CD4-positive, alpha-beta T cell (primary cell): ENCODE results near the gene MAP3K5. TPM values are rescaled to one million over a fixed set of nuclear protein-coding genes. Genes with fewer than 3 reads are reported as not detected.

ENCODE experiments used
- ATAC-seq: fragments of 200-7000 bp; cut with Tn5 transposase; one replicate; pipeline ENCODE4 v1.10.0; 2022; ENCODE audit warnings: mild to moderate bottlenecking; ENCODE audit not compliant: poor library complexity
- CTCF ChIA-PET: fragments of 350-600 bp; sonication (Branson Sonifier 250); formaldehyde crosslinking; loops from one replicate; lab custom pipeline; 2021; ENCODE audit warnings: antibody characterized with exemption, inconsistent platforms; lab: Charles Lee
- POLR2A ChIA-PET: fragments of 350-600 bp; sonication (Branson Sonifier 250); formaldehyde crosslinking; loops from one replicate; lab custom pipeline; 2021; ENCODE audit warnings: antibody characterized with exemption, inconsistent platforms; lab: Charles Lee
- DNase-seq, 14 experiments: peaks; one replicate each; pipeline ENCODE4 v3.0.0-alpha.2; 2013 to 2020; ENCODE audit warnings: mixed read lengths in 2 of 14
- H3K27ac ChIP-seq, 2 donors: one replicate each; pipeline versions ENCODE4 v1.5.1 to v1.7.0; 2013; ENCODE audit warnings: low read length in 2 of 2, low read depth in 1 of 2, mild to moderate bottlenecking in 1 of 2
- H3K27me3 ChIP-seq, 2 experiments: 1 replicate in 1 of 2; 2 replicates in 1 of 2; pipeline versions ENCODE4 v1.6.1 to v1.7.0; 2013; ENCODE audit warnings: low read length in 2 of 2, control low read depth in 1 of 2, mild to moderate bottlenecking in 1 of 2, moderate library complexity in 1 of 2; ENCODE audit not compliant: insufficient read depth in 2 of 2, control insufficient read depth in 1 of 2
- H3K36me3 ChIP-seq: one replicate; pipeline ENCODE4 v1.6.1; 2013; ENCODE audit warnings: low read length, control low read depth; ENCODE audit not compliant: insufficient read depth
- H3K4me1 ChIP-seq: one replicate; pipeline ENCODE4 v1.6.1; 2013; ENCODE audit warnings: low read length, control low read depth; ENCODE audit not compliant: insufficient read depth
- H3K4me3 ChIP-seq: one replicate; pipeline ENCODE4 v1.5.1; 2013; ENCODE audit warnings: mild to moderate bottlenecking, low read length, moderate library complexity
- H3K9me3 ChIP-seq, 2 experiments: 1 replicate in 1 of 2; 2 replicates in 1 of 2; pipeline versions ENCODE4 v1.6.1 to v1.7.0; 2013; ENCODE audit warnings: low read length in 2 of 2, mild to moderate bottlenecking in 2 of 2, control low read depth in 1 of 2, moderate library complexity in 1 of 2; ENCODE audit not compliant: control insufficient read depth in 1 of 2, insufficient read depth in 1 of 2
- H3K27ac Mint-ChIP-seq: one replicate; pipeline ENCODE4 v1.8.0; 2020; ENCODE audit warnings: mixed read lengths
- H3K27me3 Mint-ChIP-seq: one replicate; pipeline ENCODE4 v1.8.0; 2021; ENCODE audit warnings: mixed read lengths
- H3K36me3 Mint-ChIP-seq: one replicate; pipeline ENCODE4 v1.8.0; 2021; ENCODE audit warnings: low read depth, mixed read lengths
- H3K4me1 Mint-ChIP-seq: one replicate; pipeline ENCODE4 v1.8.0; 2021; ENCODE audit warnings: low read depth, mixed read lengths
- H3K4me3 Mint-ChIP-seq: one replicate; pipeline ENCODE4 v1.8.0; 2020; ENCODE audit warnings: mild to moderate bottlenecking, mixed read lengths
- H3K9me3 Mint-ChIP-seq: one replicate; pipeline ENCODE4 v1.8.0; 2020; ENCODE audit warnings: mixed read lengths
- intact Hi-C, 2 experiments: fragments of 100-400 bp; cut with DNase I in 1 of 2; cut with micrococcal nuclease in 1 of 2; formaldehyde crosslinking; loops; one replicate each; pipeline versions ENCODE4 v1.15.1 to v1.9.0; 2023 to 2025; cut with DNase I, micrococcal nuclease
- total RNA-seq, 174 experiments: library from RNA in 2 of 174; stranded (reverse) in 2 of 174; gene quantifications; one replicate each; pipeline ENCODE4 v1.2.3 and lab custom pipeline; 2021 to 2026
- TF ChIP-seq, protein P1 (sequence below): fragments of 200-600 bp; IDR thresholded peaks from one replicate; pipeline ENCODE4 v1.8.0; 2022; ENCODE audit warnings: antibody characterized with exemption, mild to moderate bottlenecking

The MAP3K5 gene
- total RNA-seq, 2 experiments from 2014 or later: 12.9 to 14.1 TPM

DNA sequence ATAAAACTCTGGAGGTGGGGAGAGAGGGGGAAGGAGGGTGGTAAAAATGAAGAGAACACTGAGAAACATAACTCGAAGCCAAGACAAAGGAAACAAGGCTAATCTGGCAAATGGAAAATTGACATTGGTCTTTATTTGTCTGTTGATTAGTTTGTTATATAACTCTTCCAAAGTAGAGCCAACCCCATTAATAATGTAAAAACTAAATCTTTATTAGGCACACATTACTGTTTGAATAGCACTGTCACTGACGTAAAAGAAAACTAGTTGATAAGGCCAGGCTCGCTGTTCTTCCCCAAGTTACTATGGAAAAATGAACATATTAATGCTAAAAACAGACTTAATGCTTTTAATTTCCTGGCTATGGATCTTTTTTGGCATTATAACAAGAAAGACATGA lies 110.0 kb downstream of the MAP3K5 start:
- POLR2A ChIA-PET: no interaction called here
- no peaks in the 10 kb centered on the region for H3K27me3 ChIP-seq
- no peak overlapping the region for H3K4me3 Mint-ChIP-seq
- no peak overlapping the region for H3K27ac Mint-ChIP-seq
- no peaks in the 10 kb centered on the region for H3K4me1 ChIP-seq
- H3K36me3 ChIP-seq: peaks cover 18% of the 10 kb centered on the region
- ATAC-seq (no peak), DNase-seq (no peak)
- peaks cover 32% of the 10 kb centered on the region for H3K36me3 Mint-ChIP-seq
- no peak overlapping the region for H3K4me3 ChIP-seq
- CTCF ChIA-PET: no interaction called here
- no peaks in the 10 kb centered on the region for H3K9me3 ChIP-seq
- no peak overlapping the region for H3K27ac ChIP-seq
- peaks cover 7% of the 10 kb centered on the region for H3K4me1 Mint-ChIP-seq
- TF ChIP-seq, protein P1, sequence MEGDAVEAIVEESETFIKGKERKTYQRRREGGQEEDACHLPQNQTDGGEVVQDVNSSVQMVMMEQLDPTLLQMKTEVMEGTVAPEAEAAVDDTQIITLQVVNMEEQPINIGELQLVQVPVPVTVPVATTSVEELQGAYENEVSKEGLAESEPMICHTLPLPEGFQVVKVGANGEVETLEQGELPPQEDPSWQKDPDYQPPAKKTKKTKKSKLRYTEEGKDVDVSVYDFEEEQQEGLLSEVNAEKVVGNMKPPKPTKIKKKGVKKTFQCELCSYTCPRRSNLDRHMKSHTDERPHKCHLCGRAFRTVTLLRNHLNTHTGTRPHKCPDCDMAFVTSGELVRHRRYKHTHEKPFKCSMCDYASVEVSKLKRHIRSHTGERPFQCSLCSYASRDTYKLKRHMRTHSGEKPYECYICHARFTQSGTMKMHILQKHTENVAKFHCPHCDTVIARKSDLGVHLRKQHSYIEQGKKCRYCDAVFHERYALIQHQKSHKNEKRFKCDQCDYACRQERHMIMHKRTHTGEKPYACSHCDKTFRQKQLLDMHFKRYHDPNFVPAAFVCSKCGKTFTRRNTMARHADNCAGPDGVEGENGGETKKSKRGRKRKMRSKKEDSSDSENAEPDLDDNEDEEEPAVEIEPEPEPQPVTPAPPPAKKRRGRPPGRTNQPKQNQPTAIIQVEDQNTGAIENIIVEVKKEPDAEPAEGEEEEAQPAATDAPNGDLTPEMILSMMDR: no peak
- peaks cover 3% of the 10 kb centered on the region for H3K9me3 Mint-ChIP-seq
- H3K27me3 Mint-ChIP-seq: no peaks in the 10 kb centered on the region
- intact Hi-C loops: no loop called here

DNA sequence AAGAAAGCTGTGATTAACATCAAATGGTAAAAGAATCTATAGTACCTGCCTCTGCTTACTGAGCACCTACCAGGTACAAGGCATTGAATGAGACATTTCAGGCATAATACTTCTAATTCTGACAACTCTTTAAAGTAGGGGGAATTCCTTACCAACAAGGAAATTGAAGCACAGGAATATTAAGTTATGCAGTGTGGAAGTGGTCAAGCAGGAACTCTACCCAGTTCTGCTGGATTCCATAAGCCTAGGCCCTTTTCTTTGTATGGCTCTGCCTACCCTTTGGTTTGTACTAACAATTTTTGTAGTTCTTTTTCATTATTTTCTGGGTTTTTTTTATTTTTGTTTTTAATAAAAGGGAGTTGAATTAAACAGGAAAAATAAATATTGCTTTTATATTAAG lies 114.5 kb downstream of the MAP3K5 start:
- CTCF ChIA-PET: interaction anchor here (0.7 to 1.9 kb wide), 3 partner anchors 27 to 115 kb away, joined by 3 to 7 read pairs (median 3); partner anchors contain the start of gene MAP3K5
- no peaks in the 10 kb centered on the region for H3K4me1 ChIP-seq
- ATAC-seq (no peak), DNase-seq (no peak)
- H3K27me3 Mint-ChIP-seq: no peaks in the 10 kb centered on the region
- H3K9me3 ChIP-seq: no peaks in the 10 kb centered on the region
- H3K4me3 ChIP-seq: no peak overlapping the region
- no peaks in the 10 kb centered on the region for H3K27me3 ChIP-seq
- POLR2A ChIA-PET: interaction anchor here (0.6 kb wide), 1 partner anchor 114 kb away, joined by 3 read pairs; the partner anchor contains the start of gene MAP3K5
- H3K27ac Mint-ChIP-seq: no peak overlapping the region
- H3K4me1 Mint-ChIP-seq: no peaks in the 10 kb centered on the region
- H3K36me3 ChIP-seq: peaks cover 12% of the 10 kb centered on the region
- H3K4me3 Mint-ChIP-seq: no peak overlapping the region
- TF ChIP-seq, protein P1: no peak
- H3K27ac ChIP-seq: no peak overlapping the region
- peaks cover 35% of the 10 kb centered on the region for H3K36me3 Mint-ChIP-seq
- intact Hi-C loops: no loop called here
- H3K9me3 Mint-ChIP-seq: peaks cover 4% of the 10 kb centered on the region

DNA sequence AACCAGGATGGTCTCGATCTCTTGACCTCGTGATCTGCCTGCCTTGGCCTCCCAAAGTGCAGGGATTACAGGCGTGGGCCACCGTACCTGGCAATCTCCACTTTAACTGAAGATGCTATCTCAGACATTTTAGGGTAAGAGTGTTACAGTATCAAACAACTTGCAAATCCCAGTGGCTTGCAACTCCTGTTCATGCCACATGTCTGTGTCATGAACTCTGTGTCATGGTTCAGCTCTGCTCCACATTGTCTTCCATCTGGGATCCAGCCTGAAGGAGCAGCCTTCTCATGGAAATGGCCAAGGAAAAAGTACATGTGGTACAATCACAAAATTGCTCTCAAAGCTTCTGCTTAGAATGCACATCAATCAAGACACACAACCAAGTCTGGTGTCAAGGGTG lies 114.9 kb downstream of the MAP3K5 start:
- peaks cover 13% of the 10 kb centered on the region for H3K36me3 ChIP-seq
- no peaks in the 10 kb centered on the region for H3K4me1 ChIP-seq
- H3K36me3 Mint-ChIP-seq: peaks cover 37% of the 10 kb centered on the region
- TF ChIP-seq, protein P1: no peak
- DNase-seq (no peak), ATAC-seq (no peak)
- no peak overlapping the region for H3K4me3 Mint-ChIP-seq
- H3K4me3 ChIP-seq: no peak overlapping the region
- no peaks in the 10 kb centered on the region for H3K27me3 Mint-ChIP-seq
- POLR2A ChIA-PET: interaction anchor here (0.6 to 0.7 kb wide), 2 partner anchors 115 to 306 kb away, joined by 3 to 4 read pairs; partner anchors contain the start of gene MAP3K5
- CTCF ChIA-PET: interaction anchor here (1.0 to 1.9 kb wide), 2 partner anchors 34 to 115 kb away, joined by 3 to 7 read pairs; partner anchors contain the start of gene MAP3K5
- H3K9me3 Mint-ChIP-seq: peaks cover 4% of the 10 kb centered on the region
- no peak overlapping the region for H3K27ac ChIP-seq
- no peaks in the 10 kb centered on the region for H3K9me3 ChIP-seq
- no peaks in the 10 kb centered on the region for H3K27me3 ChIP-seq
- no peak overlapping the region for H3K27ac Mint-ChIP-seq
- intact Hi-C loops: no loop called here
- no peaks in the 10 kb centered on the region for H3K4me1 Mint-ChIP-seq
